H9 (cell line): ENCODE results near the gene MRO. TPM values are rescaled to one million over a fixed set of nuclear protein-coding genes. Genes with fewer than 3 reads are reported as not detected.

Source experiments
- DNase-seq: peaks from one replicate; pipeline ENCODE4 v3.0.0-alpha.2; 2017
- H2AFZ ChIP-seq: one replicate; pipeline ENCODE4 v1.6.1; 2013; ENCODE audit warnings: mild to moderate bottlenecking, low read length, control low read depth, moderate library complexity
- H2AK5ac ChIP-seq: 2 replicates; pipeline ENCODE4 v1.6.1; 2013; ENCODE audit warnings: low read length, control low read depth, mixed read lengths; ENCODE audit not compliant: insufficient read length
- H2BK120ac ChIP-seq: one replicate; pipeline ENCODE4 v1.6.1; 2013; ENCODE audit warnings: low read depth, mild to moderate bottlenecking, low read length, control low read depth, inconsistent platforms; ENCODE audit not compliant: poor library complexity, severe bottlenecking
- H2BK12ac ChIP-seq: 2 replicates; pipeline ENCODE4 v1.6.1; 2013; ENCODE audit warnings: low read length, control low read depth, mixed read lengths, low read depth; ENCODE audit not compliant: insufficient read length
- H2BK15ac ChIP-seq: 2 replicates; pipeline ENCODE4 v1.6.1; 2013; ENCODE audit warnings: low read depth, low read length, control low read depth
- H2BK20ac ChIP-seq: one replicate; pipeline ENCODE4 v1.6.1; 2013; ENCODE audit warnings: low read depth, mild to moderate bottlenecking, low read length, control low read depth, inconsistent platforms; ENCODE audit not compliant: poor library complexity, severe bottlenecking
- H2BK5ac ChIP-seq: 2 replicates; pipeline ENCODE4 v1.6.1; 2013; ENCODE audit warnings: low read length, control low read depth, mixed read lengths; ENCODE audit not compliant: insufficient read length
- H3K14ac ChIP-seq: 2 replicates; pipeline ENCODE4 v1.6.1; 2013; ENCODE audit warnings: low read length, control low read depth; ENCODE audit not compliant: insufficient read depth
- H3K18ac ChIP-seq: 2 replicates; pipeline ENCODE4 v1.6.1; 2013; ENCODE audit warnings: low read depth, mild to moderate bottlenecking, mixed read lengths, low read length, control low read depth; ENCODE audit not compliant: insufficient read length
- H3K23ac ChIP-seq: 2 replicates; pipeline ENCODE4 v1.6.1; 2013; ENCODE audit warnings: low read length, control low read depth, mixed read lengths, low read depth; ENCODE audit not compliant: insufficient read length
- H3K23me2 ChIP-seq: 2 replicates; pipeline ENCODE4 v1.6.1; 2013; ENCODE audit warnings: low read depth, mild to moderate bottlenecking, mixed read lengths, low read length, control low read depth; ENCODE audit not compliant: insufficient read length, poor library complexity, severe bottlenecking
- H3K27ac ChIP-seq: 2 replicates; pipeline ENCODE4 v1.5.1; 2013; ENCODE audit warnings: low read length, control low read depth, mixed read lengths, low read depth; ENCODE audit not compliant: insufficient read length
- H3K27me3 ChIP-seq: 2 replicates; pipeline ENCODE4 v1.6.1; 2013; ENCODE audit warnings: low read length, control low read depth, inconsistent platforms; ENCODE audit not compliant: insufficient read depth
- H3K4ac ChIP-seq: 2 replicates; pipeline ENCODE4 v1.6.1; 2013; ENCODE audit warnings: low read depth, mild to moderate bottlenecking, control low read depth, inconsistent platforms, low read length, moderate library complexity
- H3K4me1 ChIP-seq: 2 replicates; pipeline ENCODE4 v1.6.1; 2013; ENCODE audit warnings: low read length, control low read depth, inconsistent platforms; ENCODE audit not compliant: insufficient read depth
- H3K4me2 ChIP-seq: 2 replicates; pipeline ENCODE4 v1.6.1; 2013; ENCODE audit warnings: low read length, control low read depth, mixed read lengths; ENCODE audit not compliant: insufficient read length, insufficient read depth
- H3K56ac ChIP-seq: 2 replicates; pipeline ENCODE4 v1.6.1; 2013; ENCODE audit warnings: low read depth, mild to moderate bottlenecking, mixed read lengths, low read length, control low read depth; ENCODE audit not compliant: insufficient read length
- H3K79me1 ChIP-seq: 2 replicates; pipeline ENCODE4 v1.6.1; 2013; ENCODE audit warnings: low read depth, mild to moderate bottlenecking, moderate library complexity, low read length, control low read depth, inconsistent platforms; ENCODE audit not compliant: insufficient read depth, poor library complexity, severe bottlenecking
- H3K79me2 ChIP-seq: 2 replicates; pipeline ENCODE4 v1.6.1; 2013; ENCODE audit warnings: low read length, control low read depth, inconsistent platforms; ENCODE audit not compliant: insufficient read depth
- H3K9ac ChIP-seq: 2 replicates; pipeline ENCODE4 v1.6.1; 2013; ENCODE audit warnings: low read length, control low read depth, mixed read lengths; ENCODE audit not compliant: insufficient read length; ENCODE audit errors: extremely low read depth
- H3K9me3 ChIP-seq: one replicate; pipeline ENCODE4 v1.6.1; 2013; ENCODE audit warnings: low read depth, low read length, inconsistent platforms; ENCODE audit not compliant: control insufficient read depth
- H3T11ph ChIP-seq: one replicate; pipeline ENCODE4 v1.6.1; 2013; ENCODE audit warnings: mild to moderate bottlenecking, low read length, control low read depth, inconsistent platforms
- H4K20me1 ChIP-seq: one replicate; pipeline ENCODE4 v1.6.1; 2013; ENCODE audit not compliant: control insufficient read depth, insufficient read length, insufficient read depth
- H4K5ac ChIP-seq: 2 replicates; pipeline ENCODE4 v1.6.1; 2013; ENCODE audit warnings: low read depth, mild to moderate bottlenecking, mixed read lengths, low read length, control low read depth; ENCODE audit not compliant: insufficient read length
- H4K8ac ChIP-seq: replicated peaks from 2 replicates; pipeline ENCODE4 v1.6.1; 2013; ENCODE audit warnings: low read length, control low read depth, mixed read lengths, low read depth; ENCODE audit not compliant: insufficient read length
- H4K91ac ChIP-seq: 2 replicates; pipeline ENCODE4 v1.6.1; 2013; ENCODE audit warnings: low read depth, mild to moderate bottlenecking, moderate library complexity, mixed read lengths, low read length, control low read depth; ENCODE audit not compliant: insufficient read length
- H3K27ac Mint-ChIP-seq, 3 experiments: 2 replicates in 2 of 3; 3 replicates in 1 of 3; pipeline ENCODE4 v1.8.0; 2020 to 2021; ENCODE audit warnings: mixed read lengths in 3 of 3, mild to moderate bottlenecking in 1 of 3, moderate library complexity in 1 of 3
- H3K27me3 Mint-ChIP-seq: 2 replicates; pipeline ENCODE4 v1.8.0; 2021; ENCODE audit warnings: low read depth, mild to moderate bottlenecking, moderate library complexity, mixed read lengths
- H3K36me3 Mint-ChIP-seq, 3 experiments: 2 replicates in 2 of 3; 3 replicates in 1 of 3; pipeline ENCODE4 v1.8.0; 2020 to 2021; ENCODE audit warnings: low read depth in 3 of 3, mixed read lengths in 3 of 3; ENCODE audit not compliant: insufficient read depth in 1 of 3
- H3K4me1 Mint-ChIP-seq, 2 experiments: 2 replicates each; pipeline ENCODE4 v1.8.0; 2020; ENCODE audit warnings: mixed read lengths in 2 of 2
- H3K4me3 Mint-ChIP-seq, 2 experiments: 2 replicates in 1 of 2; 3 replicates in 1 of 2; pipeline ENCODE4 v1.8.0; 2020 to 2021; ENCODE audit warnings: mild to moderate bottlenecking in 2 of 2, mixed read lengths in 2 of 2, moderate library complexity in 1 of 2
- H3K9me3 Mint-ChIP-seq, 2 experiments: 2 replicates in 1 of 2; 3 replicates in 1 of 2; pipeline ENCODE4 v1.8.0; 2020; ENCODE audit warnings: mild to moderate bottlenecking in 2 of 2, mixed read lengths in 2 of 2, moderate library complexity in 1 of 2
- WGBS: extraction: QIAGEN DNeasy Blood & Tissue Kit; methylation state at CpG from one replicate; pipeline ENCODE4 v1.1.7; 2013; ENCODE audit warnings: missing lambda C conversion rate, low lambda C conversion rate, mixed read lengths; ENCODE audit not compliant: insufficient read length; ENCODE audit errors: extremely low coverage; 5-methylcytosine and 5-hydroxymethylcytosine counted together
- total RNA-seq: library from RNA; stranded (reverse); gene quantifications from 2 replicates; pipeline ENCODE4 v1.2.1, GENCODE V29; 2021
- TF ChIP-seq, protein P1 (sequence below): fragments of 200-600 bp; sonication (generic); conservative IDR thresholded peaks from 3 replicates; pipeline ENCODE4 v1.8.0; 2021; ENCODE audit warnings: antibody characterized with exemption, mild to moderate bottlenecking

MRO gene
- total RNA-seq, 1 experiment from 2014 or later: 0.57 TPM

DNA sequence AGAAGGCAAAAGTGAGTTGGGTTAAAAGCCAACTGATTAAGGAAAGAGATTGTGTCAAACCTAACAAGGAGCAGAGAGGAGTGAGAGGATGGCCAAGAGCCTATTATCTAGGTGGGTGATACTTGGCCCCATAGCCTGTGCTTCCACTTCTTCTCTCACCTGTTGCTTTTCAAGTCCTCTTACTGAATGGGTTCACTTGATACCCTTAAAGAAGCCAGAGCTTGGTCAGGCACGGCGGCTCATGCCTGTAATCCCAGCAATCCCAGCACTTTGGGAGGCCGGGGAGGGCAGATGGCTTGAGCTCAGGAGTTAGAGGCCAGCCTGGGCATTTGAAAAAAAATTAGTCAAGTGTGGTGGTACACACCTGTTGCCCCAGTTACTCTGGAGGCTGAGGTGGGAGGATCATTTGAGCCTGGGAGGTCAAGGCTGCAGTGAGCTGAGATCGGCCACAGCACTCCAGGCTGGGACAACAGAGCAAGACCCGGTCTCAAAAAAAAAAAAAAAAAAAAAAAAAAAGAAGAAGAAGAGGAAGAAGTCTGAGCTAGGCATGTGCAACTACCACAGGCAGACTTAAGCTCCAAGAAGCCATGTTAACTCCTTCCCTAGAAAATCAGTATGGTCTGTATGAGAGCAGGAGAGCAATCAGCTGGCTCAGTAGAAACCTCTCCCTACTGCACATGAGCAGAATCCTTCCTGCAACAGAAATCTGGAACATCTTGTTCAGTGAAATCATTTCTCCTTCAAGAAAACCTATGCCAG, 30.7 kb upstream of the MRO start:
- H3K27me3 Mint-ChIP-seq: no peaks in the 10 kb centered on the region; the same call in 1 of the 2 replicates

More for the DNA sequence above, 30.7 kb upstream of the MRO start:
- TF ChIP-seq, protein P1, sequence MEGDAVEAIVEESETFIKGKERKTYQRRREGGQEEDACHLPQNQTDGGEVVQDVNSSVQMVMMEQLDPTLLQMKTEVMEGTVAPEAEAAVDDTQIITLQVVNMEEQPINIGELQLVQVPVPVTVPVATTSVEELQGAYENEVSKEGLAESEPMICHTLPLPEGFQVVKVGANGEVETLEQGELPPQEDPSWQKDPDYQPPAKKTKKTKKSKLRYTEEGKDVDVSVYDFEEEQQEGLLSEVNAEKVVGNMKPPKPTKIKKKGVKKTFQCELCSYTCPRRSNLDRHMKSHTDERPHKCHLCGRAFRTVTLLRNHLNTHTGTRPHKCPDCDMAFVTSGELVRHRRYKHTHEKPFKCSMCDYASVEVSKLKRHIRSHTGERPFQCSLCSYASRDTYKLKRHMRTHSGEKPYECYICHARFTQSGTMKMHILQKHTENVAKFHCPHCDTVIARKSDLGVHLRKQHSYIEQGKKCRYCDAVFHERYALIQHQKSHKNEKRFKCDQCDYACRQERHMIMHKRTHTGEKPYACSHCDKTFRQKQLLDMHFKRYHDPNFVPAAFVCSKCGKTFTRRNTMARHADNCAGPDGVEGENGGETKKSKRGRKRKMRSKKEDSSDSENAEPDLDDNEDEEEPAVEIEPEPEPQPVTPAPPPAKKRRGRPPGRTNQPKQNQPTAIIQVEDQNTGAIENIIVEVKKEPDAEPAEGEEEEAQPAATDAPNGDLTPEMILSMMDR: no peak
- Mint-ChIP-seq H3K36me3 (no peaks in the 10 kb centered on the region), H3K4me3 (no peak overlapping the region), H3K4me1 (peaks cover 9 to 10% of the 10 kb centered on the region in 2 experiments), H3K9me3 (no peaks in the 10 kb centered on the region), H3K27ac (no peak overlapping the region)
- H3K27ac ChIP-seq: no peak overlapping the region
- WGBS: no CpG with 5 or more reads among the region's 5 CpGs
- no peak overlapping the region for H3K14ac ChIP-seq
- H3K56ac ChIP-seq: no peak overlapping the region
- no peak overlapping the region for H4K91ac ChIP-seq
- H3K23me2 ChIP-seq: no peaks in the 10 kb centered on the region
- H3K23ac ChIP-seq: no peak overlapping the region
- H2BK120ac ChIP-seq: no peak overlapping the region
- no peak overlapping the region for H4K5ac ChIP-seq
- H2BK20ac ChIP-seq: no peak overlapping the region
- H3K4me2 ChIP-seq: no peak overlapping the region
- H4K20me1 ChIP-seq: no peaks in the 10 kb centered on the region
- H2AK5ac ChIP-seq: no peak overlapping the region
- no peak overlapping the region for H2BK5ac ChIP-seq
- no peak overlapping the region for H2AFZ ChIP-seq
- no peak overlapping the region for H3T11ph ChIP-seq
- H3K4ac ChIP-seq: no peak overlapping the region
- no peaks in the 10 kb centered on the region; the same call in 1 of the 2 replicates for H3K4me1 ChIP-seq
- H2BK12ac ChIP-seq: no peak overlapping the region
- no peaks in the 10 kb centered on the region for H3K79me2 ChIP-seq
- no peaks in the 10 kb centered on the region for H3K27me3 ChIP-seq
- H3K9me3 ChIP-seq: no peaks in the 10 kb centered on the region
- no peak for DNase-seq
- H3K9ac ChIP-seq: no peak overlapping the region
- no peak overlapping the region for H4K8ac ChIP-seq
- H2BK15ac ChIP-seq: no peak overlapping the region
- no peaks in the 10 kb centered on the region for H3K79me1 ChIP-seq
- H3K18ac ChIP-seq: no peak overlapping the region
